ENCODE data around the gene DENND5A. TPM values are rescaled to one million over a fixed set of nuclear protein-coding genes. Genes with fewer than 3 reads are reported as not detected.

Gene DENND5A
- 56.7 and 61.6 TPM in 2 replicates for total RNA-seq

DNA sequence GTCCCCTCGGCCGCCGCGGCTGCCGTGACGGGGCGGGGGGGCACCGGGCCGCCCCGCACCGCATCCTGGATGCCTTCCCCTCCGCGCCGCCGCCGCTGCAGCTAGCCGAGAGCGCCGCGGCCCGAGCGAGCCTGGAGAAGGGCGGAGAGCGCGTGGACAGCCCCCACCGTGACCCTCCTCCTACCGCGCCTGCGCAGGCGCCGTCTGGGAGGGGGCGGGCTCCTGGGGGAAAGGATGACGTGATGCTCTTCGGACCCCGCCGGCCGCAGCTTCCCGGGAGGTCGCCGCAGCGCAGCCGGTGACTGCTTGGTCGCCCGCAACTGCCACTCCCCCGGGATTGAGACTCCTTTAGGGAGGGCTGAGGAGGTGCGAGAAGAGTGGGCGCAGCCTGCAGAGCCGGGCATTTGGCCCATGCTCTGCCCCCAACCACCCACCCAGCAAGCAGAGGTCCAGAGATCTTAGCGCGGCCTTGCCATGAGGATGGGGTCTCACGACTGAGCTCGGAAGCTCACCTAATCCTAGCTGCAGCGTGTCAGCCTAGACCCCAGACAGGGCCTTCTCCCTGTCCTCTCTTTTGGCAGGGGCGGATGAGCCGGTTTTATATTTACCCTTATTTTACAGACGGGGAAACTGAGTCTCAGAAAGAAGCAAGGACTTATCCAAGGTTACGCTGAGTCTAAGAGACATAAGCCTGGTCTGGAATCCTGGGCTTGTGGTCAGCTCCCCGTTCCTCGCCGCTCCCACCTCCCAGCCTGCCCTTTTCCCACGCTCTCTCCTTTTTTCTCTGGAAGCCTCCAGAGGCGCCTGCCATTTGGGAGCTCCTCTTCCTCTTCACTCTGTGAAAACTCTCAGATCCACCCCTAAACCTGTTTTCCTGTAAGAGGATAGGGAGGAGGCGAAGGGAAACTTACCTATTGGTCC is at the start of gene DENND5A:
Gene DENND5A, minus strand, starts transcription at position 140 of the 921 bp plus-strand sequence. CDS start 281 bp downstream, outside the sequence.
- intact Hi-C loops (cut with micrococcal nuclease), result loop anchor here (5.0 kb wide), 1 partner anchor 117 kb away; the partner anchor contains the start of gene IPO7
- H3K4me3 Mint-ChIP-seq (ENCODE audit: low read depth), result peak within 1 kb of the TSS; percentile 86
- peak within 1 kb of the TSS; percentile 93 for H3K27ac Mint-ChIP-seq
- peaks cover 31% of the 10 kb centered on the region for H3K27me3 Mint-ChIP-seq (ENCODE audit: low read depth)
- H3K4me1 Mint-ChIP-seq (ENCODE audit: low read depth), result peaks cover 33% of the 10 kb centered on the region
- H3K9me3 Mint-ChIP-seq, result no peaks in the 10 kb centered on the region
- peak; percentile 39 for DNase-seq (ENCODE audit: low spot score)
- H3K36me3 Mint-ChIP-seq (ENCODE audit: low read depth), result peaks cover 12% of the 10 kb centered on the region

DNA sequence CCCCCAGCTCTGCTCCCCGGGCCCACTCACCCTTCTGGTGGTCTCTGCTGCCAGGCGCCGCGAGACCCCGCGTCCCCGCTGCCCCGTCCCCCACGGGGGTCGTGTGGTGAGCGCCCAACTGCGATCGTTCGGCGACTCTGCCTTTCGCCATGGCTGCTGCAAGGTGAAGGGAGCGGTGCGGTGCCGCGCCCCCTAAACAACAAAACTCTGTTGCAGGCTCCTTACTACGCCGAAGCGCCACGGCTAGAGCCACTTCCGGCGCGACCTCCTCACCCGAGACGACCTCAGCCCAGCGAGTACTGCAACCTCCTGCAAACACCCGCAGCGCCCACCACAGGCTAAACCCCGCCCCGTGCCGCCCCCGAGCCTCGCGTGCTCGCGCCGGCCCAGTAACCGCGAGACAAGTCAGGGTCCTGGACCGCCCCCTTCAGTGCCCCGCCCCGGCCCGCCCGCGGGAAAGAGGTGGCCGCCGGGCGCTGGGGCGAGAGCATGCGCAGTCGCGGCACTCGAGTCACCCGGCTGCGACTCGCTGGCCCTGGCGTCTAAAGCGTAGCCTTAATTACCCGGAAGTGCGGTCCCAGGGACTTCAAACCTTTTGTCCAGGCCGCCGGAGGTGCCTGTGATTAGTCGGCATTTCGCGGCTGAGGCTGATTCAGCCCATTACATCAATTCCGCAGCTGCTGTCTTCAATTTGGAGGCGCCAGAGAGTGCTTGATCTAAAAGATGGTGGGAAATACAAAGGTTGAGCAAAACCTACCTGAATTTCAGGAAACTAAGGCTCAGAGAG is 49.3 kb upstream of the DENND5A start, which contains the start of gene TMEM41B:
Gene TMEM41B, minus strand, starts transcription at position 303 of the 787 bp plus-strand sequence. Its CDS starts 152 bp downstream, at position 151.
- intact Hi-C loops (cut with micrococcal nuclease), result loop anchor here (1.0 to 2.0 kb wide), 5 partner anchors 34 to 146 kb away; partner anchors contain the start of gene IPO7
- peak within 1 kb of the TSS; percentile 96 for H3K4me3 Mint-ChIP-seq (ENCODE audit: low read depth)
- peak; percentile 99 for DNase-seq (ENCODE audit: low spot score)
- H3K27me3 Mint-ChIP-seq (ENCODE audit: low read depth), result peaks cover 20% of the 10 kb centered on the region
- H3K36me3 Mint-ChIP-seq (ENCODE audit: low read depth), result peaks cover 18% of the 10 kb centered on the region
- H3K27ac Mint-ChIP-seq, result peak within 1 kb of the TSS; percentile 97
- H3K9me3 Mint-ChIP-seq, result no peaks in the 10 kb centered on the region
- H3K4me1 Mint-ChIP-seq (ENCODE audit: low read depth), result peaks cover 27% of the 10 kb centered on the region

DNA sequence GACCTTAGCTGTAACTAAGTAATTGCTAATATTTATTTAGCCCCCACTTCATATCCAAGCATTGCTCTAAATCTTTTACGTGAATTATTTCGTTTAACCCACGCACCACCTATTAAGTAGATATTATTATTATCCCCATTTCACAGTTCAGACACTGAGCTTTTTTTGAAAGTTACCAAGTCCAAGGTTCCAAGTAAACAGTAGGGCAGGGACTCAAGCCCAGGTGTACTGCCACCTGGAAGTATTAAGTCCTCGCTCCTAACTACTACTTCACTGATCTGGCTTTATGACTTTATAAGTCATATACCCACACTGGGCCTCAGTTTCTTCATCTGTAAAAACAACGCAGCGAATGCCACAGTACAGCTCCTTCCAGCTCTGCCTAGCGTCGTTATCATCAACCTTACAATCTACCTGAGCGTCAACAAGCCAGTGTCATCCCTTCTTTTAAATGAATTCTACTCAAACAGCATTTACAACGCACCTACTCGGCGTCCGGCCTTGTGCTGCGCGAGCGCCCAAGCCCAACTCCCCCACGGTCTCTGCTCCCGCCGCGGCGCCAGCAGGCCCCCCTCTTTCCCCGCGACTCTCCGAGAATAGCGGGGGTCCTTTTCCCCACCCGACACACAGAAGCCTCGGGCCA is 48.6 kb upstream of the DENND5A start:
- H3K4me1 Mint-ChIP-seq (ENCODE audit: low read depth), result peaks cover 27% of the 10 kb centered on the region
- peaks cover 13% of the 10 kb centered on the region for H3K27me3 Mint-ChIP-seq (ENCODE audit: low read depth)
- peak overlapping the region; percentile 97 for H3K27ac Mint-ChIP-seq
- intact Hi-C loops (cut with micrococcal nuclease), result loop anchor here (1.0 to 2.0 kb wide), 5 partner anchors 33 to 147 kb away; partner anchors contain the start of gene IPO7
- no peaks in the 10 kb centered on the region for H3K9me3 Mint-ChIP-seq
- peaks cover 23% of the 10 kb centered on the region for H3K36me3 Mint-ChIP-seq (ENCODE audit: low read depth)
- peak overlapping the region; percentile 96 for H3K4me3 Mint-ChIP-seq (ENCODE audit: low read depth)
- DNase-seq (ENCODE audit: low spot score), result peak; percentile 37

DNA sequence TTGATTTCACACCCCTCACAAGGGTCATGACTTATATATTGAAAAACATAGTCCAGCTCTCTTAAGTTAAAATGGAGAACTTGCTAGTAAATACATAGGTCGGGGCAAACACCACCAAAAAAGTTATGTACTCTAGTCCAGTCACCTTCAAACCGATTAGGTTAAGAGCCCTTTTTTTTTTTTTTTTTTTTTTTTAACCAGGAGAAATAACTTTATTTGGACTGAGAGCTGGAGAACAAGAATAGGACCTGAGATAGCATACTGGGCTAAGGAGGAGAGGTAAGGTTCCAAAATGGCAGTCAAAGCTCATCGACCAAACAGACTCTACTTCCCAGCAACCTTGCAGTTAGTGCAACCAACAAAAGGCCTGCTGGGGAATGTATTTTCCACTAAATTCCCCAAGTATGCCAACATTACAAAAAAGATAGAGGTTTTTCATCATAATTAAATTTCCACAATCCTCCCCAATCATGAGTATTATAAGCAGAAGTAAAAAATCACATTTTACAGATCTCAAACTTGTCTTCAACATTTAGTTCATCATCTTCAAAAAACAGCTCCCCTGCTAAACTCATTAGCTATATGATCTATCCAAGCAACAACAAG is 45.4 kb upstream of the DENND5A start:
- Mint-ChIP-seq H3K4me3 (ENCODE audit: low read depth) (no peak overlapping the region), H3K4me1 (ENCODE audit: low read depth) (peaks cover 34% of the 10 kb centered on the region), H3K27me3 (ENCODE audit: low read depth) (no peaks in the 10 kb centered on the region), H3K36me3 (ENCODE audit: low read depth) (peaks cover 30% of the 10 kb centered on the region), H3K9me3 (no peaks in the 10 kb centered on the region), H3K27ac (no peak overlapping the region)
- intact Hi-C loops (cut with micrococcal nuclease), result no loop called here
- DNase-seq (ENCODE audit: low spot score), result no peak

DNA sequence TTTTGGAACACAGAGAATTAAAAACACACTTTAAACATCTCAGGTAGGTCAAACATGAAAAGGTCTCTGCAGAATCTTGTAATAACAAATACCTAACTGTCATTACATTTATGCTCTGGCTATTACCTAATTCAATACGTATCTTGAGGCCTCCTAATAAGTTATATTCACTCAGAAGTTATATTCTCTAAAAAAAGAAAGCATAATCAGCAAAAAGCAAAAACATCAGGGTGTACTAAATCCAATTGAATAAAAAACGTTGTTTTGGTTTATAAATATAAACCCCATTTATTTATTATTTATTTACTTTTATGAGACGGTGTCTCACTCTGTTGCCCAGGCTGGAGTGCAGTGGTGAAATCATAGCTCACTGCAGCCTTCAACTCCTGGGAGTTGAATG is 39.0 kb upstream of the DENND5A start:
- Mint-ChIP-seq H3K4me1 (ENCODE audit: low read depth) (peaks cover 7% of the 10 kb centered on the region), H3K4me3 (ENCODE audit: low read depth) (no peak overlapping the region), H3K36me3 (ENCODE audit: low read depth) (peaks cover 9% of the 10 kb centered on the region), H3K9me3 (no peaks in the 10 kb centered on the region), H3K27me3 (ENCODE audit: low read depth) (no peaks in the 10 kb centered on the region), H3K27ac (no peak overlapping the region)
- intact Hi-C loops (cut with micrococcal nuclease), result no loop called here
- DNase-seq (ENCODE audit: low spot score), result no peak

- H3K9me3 Mint-ChIP-seq, result no peaks in the 10 kb centered on the region
- no peak overlapping the region for H3K4me3 Mint-ChIP-seq (ENCODE audit: low read depth)
- H3K27ac Mint-ChIP-seq, result no peak overlapping the region
- intact Hi-C loops (cut with micrococcal nuclease), result no loop called here
- H3K36me3 Mint-ChIP-seq (ENCODE audit: low read depth), result peaks cover 6% of the 10 kb centered on the region
- H3K4me1 Mint-ChIP-seq (ENCODE audit: low read depth), result peaks cover 4% of the 10 kb centered on the region
- no peaks in the 10 kb centered on the region for H3K27me3 Mint-ChIP-seq (ENCODE audit: low read depth)
- no peak for DNase-seq (ENCODE audit: low spot score)
Measured at GRCh38 chr11:9302448-9302847, 37.3 kb upstream of the DENND5A start.

DNA sequence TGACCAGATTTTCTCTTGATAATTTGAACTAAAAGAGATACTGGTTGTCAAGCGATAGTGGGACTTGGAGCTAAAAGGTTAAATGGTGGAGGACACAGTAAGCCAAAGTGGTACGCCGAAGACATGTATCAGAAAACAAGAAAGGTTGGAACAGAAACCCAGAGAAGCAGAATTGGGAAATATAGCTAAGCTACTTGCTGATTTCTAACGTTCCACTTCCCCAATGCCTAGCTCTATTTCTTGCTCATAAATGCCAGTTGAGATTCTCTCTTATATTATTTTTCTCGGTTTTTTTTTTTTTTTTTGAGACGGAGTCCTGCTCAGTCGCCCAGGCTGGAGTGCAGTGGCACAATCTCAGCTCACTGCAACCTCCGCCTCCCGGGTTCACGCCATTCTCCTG is 36.6 kb upstream of the DENND5A start:
- peaks cover 3% of the 10 kb centered on the region for H3K36me3 Mint-ChIP-seq (ENCODE audit: low read depth)
- intact Hi-C loops (cut with micrococcal nuclease), result no loop called here
- no peak overlapping the region for H3K27ac Mint-ChIP-seq
- H3K4me1 Mint-ChIP-seq (ENCODE audit: low read depth), result peaks cover under 1% of the 10 kb centered on the region
- no peak for DNase-seq (ENCODE audit: low spot score)
- H3K27me3 Mint-ChIP-seq (ENCODE audit: low read depth), result no peaks in the 10 kb centered on the region
- no peaks in the 10 kb centered on the region for H3K9me3 Mint-ChIP-seq
- H3K4me3 Mint-ChIP-seq (ENCODE audit: low read depth), result no peak overlapping the region

DNA sequence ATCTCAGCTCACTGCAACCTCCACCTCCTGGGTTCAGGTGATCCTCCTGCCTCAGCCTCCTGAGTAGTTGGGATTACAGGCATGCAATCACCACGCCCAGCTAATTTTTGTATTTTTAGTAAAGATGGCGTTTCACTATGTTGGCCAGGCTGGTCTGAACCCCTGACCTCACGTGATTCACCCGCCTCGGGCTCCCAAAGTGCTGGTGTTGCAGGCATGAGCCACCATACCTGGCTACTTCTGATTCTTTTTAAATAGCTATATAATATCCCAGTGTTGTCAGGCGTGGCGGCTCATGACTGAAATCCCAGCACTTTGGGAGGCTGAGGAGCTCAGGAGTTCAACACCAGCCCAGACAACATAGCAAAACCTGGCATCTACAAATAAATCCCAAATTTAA is 28.5 kb upstream of the DENND5A start:
- DNase-seq (ENCODE audit: low spot score), result no peak
- Mint-ChIP-seq H3K4me1 (ENCODE audit: low read depth) (peaks cover 6% of the 10 kb centered on the region), H3K4me3 (ENCODE audit: low read depth) (no peak overlapping the region), H3K36me3 (ENCODE audit: low read depth) (peaks cover 22% of the 10 kb centered on the region), H3K9me3 (no peaks in the 10 kb centered on the region), H3K27me3 (ENCODE audit: low read depth) (no peaks in the 10 kb centered on the region), H3K27ac (no peak overlapping the region)
- intact Hi-C loops (cut with micrococcal nuclease), result no loop called here

- H3K27me3 Mint-ChIP-seq (ENCODE audit: low read depth), result no peaks in the 10 kb centered on the region
- H3K9me3 Mint-ChIP-seq, result no peaks in the 10 kb centered on the region
- H3K27ac Mint-ChIP-seq, result no peak overlapping the region
- H3K36me3 Mint-ChIP-seq (ENCODE audit: low read depth), result peaks cover 49% of the 10 kb centered on the region
- peaks cover 12% of the 10 kb centered on the region for H3K4me1 Mint-ChIP-seq (ENCODE audit: low read depth)
- H3K4me3 Mint-ChIP-seq (ENCODE audit: low read depth), result no peak overlapping the region
- DNase-seq (ENCODE audit: low spot score), result no peak
- intact Hi-C loops (cut with micrococcal nuclease), result no loop called here
Measured at GRCh38 chr11:9285850-9286587, 20.9 kb upstream of the DENND5A start.

DNA sequence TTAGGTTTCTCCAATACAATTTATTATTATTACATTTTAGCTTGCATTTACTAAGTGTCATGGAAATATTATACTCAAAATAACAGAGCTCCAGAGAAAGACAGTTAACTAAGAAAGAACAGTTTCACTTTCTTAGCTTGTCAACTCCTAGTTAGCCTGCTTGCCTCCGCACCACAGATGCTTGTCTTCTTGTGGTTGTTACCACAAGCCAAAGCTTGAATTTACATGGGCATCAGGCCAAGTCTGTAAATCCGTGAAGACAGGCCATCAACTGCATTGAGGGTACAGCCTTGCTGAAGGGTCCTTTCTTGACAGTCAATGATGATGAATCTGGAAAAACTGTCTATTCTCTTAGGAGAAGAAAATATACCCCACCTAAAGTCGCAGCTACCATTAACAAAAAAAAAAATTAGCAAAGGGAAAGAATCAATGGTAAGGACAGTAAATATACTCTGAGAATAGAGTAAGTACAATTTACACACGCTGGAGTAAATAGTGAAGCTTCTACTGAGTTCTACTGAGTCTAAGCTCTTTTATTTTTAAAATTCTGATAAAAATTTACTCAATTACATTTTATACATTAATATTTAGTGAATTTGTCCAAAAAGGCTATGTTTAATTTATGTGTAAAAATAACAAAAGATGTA is 15.6 kb upstream of the DENND5A start:
- Mint-ChIP-seq H3K27ac (peak overlapping the region; percentile 40), H3K36me3 (ENCODE audit: low read depth) (peaks cover 26% of the 10 kb centered on the region), H3K4me1 (ENCODE audit: low read depth) (peaks cover 17% of the 10 kb centered on the region), H3K27me3 (ENCODE audit: low read depth) (no peaks in the 10 kb centered on the region), H3K4me3 (ENCODE audit: low read depth) (peak overlapping the region; percentile 56), H3K9me3 (no peaks in the 10 kb centered on the region)
- intact Hi-C loops (cut with micrococcal nuclease), result loop anchor here (1.0 kb wide), 2 partner anchors 16 to 34 kb away; partner anchors contain the start of gene TMEM41B
- peak; percentile 71 for DNase-seq (ENCODE audit: low spot score)

GRCh38 chr11:9277176-9277575 is 12.0 kb upstream of the DENND5A start:
- intact Hi-C loops (cut with micrococcal nuclease), result no loop called here
- no peak for DNase-seq (ENCODE audit: low spot score)
- H3K9me3 Mint-ChIP-seq, result no peaks in the 10 kb centered on the region

More at GRCh38 chr11:9277176-9277575, 12.0 kb upstream of the DENND5A start:
- Mint-ChIP-seq H3K27me3 (ENCODE audit: low read depth) (peaks cover 3% of the 10 kb centered on the region), H3K4me3 (ENCODE audit: low read depth) (no peak overlapping the region), H3K4me1 (ENCODE audit: low read depth) (peaks cover 21% of the 10 kb centered on the region), H3K36me3 (ENCODE audit: low read depth) (peaks cover 7% of the 10 kb centered on the region), H3K27ac (no peak overlapping the region)
